Activated B cell treated with CpG ODN at 0.5 μM for 24 hours (primary cell): Measurements from ENCODE around the gene CADPS. TPM values are rescaled to one million over a fixed set of nuclear protein-coding genes. Genes with fewer than 3 reads are reported as not detected.

Source experiments
- ATAC-seq: fragments of 200-7000 bp; cut with Tn5 transposase; one replicate; pipeline ENCODE4 v1.10.0; 2021; ENCODE audit warnings: low read depth, mild to moderate bottlenecking, moderate library complexity
- CTCF ChIA-PET: fragments of 350-600 bp; sonication (Branson Sonifier 250); formaldehyde crosslinking; loops from one replicate; lab custom pipeline; 2021; ENCODE audit warnings: antibody characterized with exemption; lab: Charles Lee
- POLR2A ChIA-PET: fragments of 350-600 bp; sonication (Branson Sonifier 250); formaldehyde crosslinking; loops from one replicate; lab custom pipeline; 2021; ENCODE audit warnings: antibody characterized with exemption; lab: Charles Lee
- DNase-seq: peaks from one replicate; pipeline ENCODE4 v3.0.0; 2022
- H3K27ac Mint-ChIP-seq: one replicate; pipeline ENCODE4 v1.8.0; 2020; ENCODE audit warnings: mixed read lengths
- H3K27me3 Mint-ChIP-seq: one replicate; pipeline ENCODE4 v1.8.0; 2021; ENCODE audit warnings: mixed read lengths
- H3K36me3 Mint-ChIP-seq: one replicate; pipeline ENCODE4 v1.8.0; 2021; ENCODE audit warnings: low read depth, mixed read lengths
- H3K4me1 Mint-ChIP-seq: one replicate; pipeline ENCODE4 v1.8.0; 2021; ENCODE audit warnings: mixed read lengths
- H3K4me3 Mint-ChIP-seq: one replicate; pipeline ENCODE4 v1.8.0; 2020; ENCODE audit warnings: mild to moderate bottlenecking, mixed read lengths
- H3K9me3 Mint-ChIP-seq: one replicate; pipeline ENCODE4 v1.8.0; 2020; ENCODE audit warnings: mixed read lengths
- intact Hi-C: fragments of 100-400 bp; cut with micrococcal nuclease; formaldehyde crosslinking; loops from one replicate; pipeline ENCODE4 v1.15.1; 2024
- total RNA-seq: library from RNA; stranded (reverse); gene quantifications from 2 replicates; pipeline ENCODE4 v1.2.3, GENCODE V29; 2022
- TF ChIP-seq, protein P1 (sequence below): fragments of 200-600 bp; IDR thresholded peaks from one replicate; pipeline ENCODE4 v1.8.0; 2022; ENCODE audit warnings: antibody characterized with exemption, mild to moderate bottlenecking

CADPS gene
- total RNA-seq, 1 donor from 2014 or later = not detected

DNA sequence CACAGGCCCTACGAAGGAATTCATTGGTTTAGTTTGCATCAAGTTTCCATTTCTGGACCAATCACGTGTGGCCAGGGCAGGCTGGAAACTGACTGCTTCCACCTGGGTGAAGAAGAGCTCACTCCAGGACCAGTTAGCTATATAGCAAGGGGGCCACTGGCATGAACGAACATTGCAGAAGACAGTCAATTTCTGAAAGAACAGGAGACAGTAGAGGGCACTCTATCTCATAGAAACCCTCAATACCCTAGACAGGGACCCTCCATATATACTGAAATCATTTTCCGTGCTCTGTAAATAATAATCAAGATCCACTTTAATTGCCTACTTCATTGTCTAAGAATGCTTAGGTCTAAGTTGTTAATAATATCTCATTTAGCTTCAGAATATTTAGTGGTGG, 215.6 kb downstream of the CADPS start:
- Mint-ChIP-seq H3K27me3 (no peaks in the 10 kb centered on the region), H3K36me3 (no peaks in the 10 kb centered on the region), H3K4me1 (no peaks in the 10 kb centered on the region), H3K9me3 (no peaks in the 10 kb centered on the region), H3K27ac (no peak overlapping the region), H3K4me3 (no peak overlapping the region)
- ATAC-seq (no peak), DNase-seq (no peak)
- intact Hi-C loops = no loop called here
- ChIA-PET POLR2A (no interaction called here), CTCF (no interaction called here)
- TF ChIP-seq, protein P1, sequence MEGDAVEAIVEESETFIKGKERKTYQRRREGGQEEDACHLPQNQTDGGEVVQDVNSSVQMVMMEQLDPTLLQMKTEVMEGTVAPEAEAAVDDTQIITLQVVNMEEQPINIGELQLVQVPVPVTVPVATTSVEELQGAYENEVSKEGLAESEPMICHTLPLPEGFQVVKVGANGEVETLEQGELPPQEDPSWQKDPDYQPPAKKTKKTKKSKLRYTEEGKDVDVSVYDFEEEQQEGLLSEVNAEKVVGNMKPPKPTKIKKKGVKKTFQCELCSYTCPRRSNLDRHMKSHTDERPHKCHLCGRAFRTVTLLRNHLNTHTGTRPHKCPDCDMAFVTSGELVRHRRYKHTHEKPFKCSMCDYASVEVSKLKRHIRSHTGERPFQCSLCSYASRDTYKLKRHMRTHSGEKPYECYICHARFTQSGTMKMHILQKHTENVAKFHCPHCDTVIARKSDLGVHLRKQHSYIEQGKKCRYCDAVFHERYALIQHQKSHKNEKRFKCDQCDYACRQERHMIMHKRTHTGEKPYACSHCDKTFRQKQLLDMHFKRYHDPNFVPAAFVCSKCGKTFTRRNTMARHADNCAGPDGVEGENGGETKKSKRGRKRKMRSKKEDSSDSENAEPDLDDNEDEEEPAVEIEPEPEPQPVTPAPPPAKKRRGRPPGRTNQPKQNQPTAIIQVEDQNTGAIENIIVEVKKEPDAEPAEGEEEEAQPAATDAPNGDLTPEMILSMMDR = no peak

DNA sequence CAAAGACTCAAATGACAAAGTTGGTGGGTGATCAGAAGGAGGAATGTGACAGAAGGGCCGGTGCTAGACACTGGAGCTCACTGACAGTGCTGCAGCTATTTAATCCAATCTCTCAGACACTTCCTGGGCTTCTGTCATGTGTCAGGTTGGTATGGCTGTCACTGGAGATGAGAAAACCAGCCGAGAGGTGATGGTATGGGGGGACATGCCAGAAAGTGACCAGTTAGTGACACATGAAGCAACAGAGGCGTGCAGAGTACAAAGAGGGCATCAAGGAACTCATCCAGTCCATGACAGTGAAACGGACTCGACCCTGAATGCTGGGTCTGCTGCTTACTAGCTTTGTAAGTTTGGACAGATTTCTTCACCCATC, 219.5 kb downstream of the CADPS start:
- intact Hi-C loops = no loop called here
- Mint-ChIP-seq H3K4me3 (no peak overlapping the region), H3K9me3 (no peaks in the 10 kb centered on the region), H3K36me3 (no peaks in the 10 kb centered on the region), H3K27ac (no peak overlapping the region), H3K4me1 (no peaks in the 10 kb centered on the region), H3K27me3 (no peaks in the 10 kb centered on the region)
- TF ChIP-seq, protein P1 = no peak
- no peak for DNase-seq
- ChIA-PET CTCF (no interaction called here), POLR2A (no interaction called here)
- no peak for ATAC-seq

DNA sequence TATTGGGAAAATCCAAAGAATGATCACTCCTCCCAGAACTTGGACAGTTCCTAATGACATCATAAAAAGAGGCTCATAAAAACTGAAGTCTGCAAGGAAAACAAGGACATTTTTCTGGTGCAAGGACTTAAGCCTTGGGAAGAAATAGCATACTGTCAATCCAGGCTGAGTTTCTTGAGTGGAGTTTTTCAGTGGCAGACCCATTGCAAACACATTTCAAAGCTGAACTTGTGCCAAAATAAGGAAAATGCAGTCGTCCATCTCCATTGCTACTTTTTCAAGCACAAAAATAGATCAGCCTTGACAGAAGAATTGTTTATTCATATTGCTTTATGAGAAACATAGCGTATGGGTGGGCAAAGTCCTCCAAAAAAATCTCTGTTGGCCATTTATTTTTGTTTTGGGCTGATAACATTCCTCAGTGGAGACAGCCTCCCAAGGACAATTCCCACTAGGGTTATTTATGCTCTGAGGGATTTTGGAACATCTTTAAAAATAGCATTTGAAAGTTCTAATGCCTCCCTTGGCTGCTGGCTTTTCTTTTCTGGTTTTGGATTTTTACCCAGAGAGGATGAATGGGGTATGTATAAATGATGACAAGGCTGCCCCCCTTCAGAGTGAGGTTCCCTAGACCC, 220.0 kb downstream of the CADPS start:
- ChIA-PET POLR2A (no interaction called here), CTCF (interaction anchor here (1.1 kb wide), 1 partner anchor 9 kb away, joined by 3 read pairs; no protein-coding TSS in a partner anchor)
- Mint-ChIP-seq H3K27ac (no peak overlapping the region), H3K27me3 (no peaks in the 10 kb centered on the region), H3K9me3 (no peaks in the 10 kb centered on the region), H3K4me1 (no peaks in the 10 kb centered on the region), H3K4me3 (no peak overlapping the region), H3K36me3 (no peaks in the 10 kb centered on the region)
- ATAC-seq (no peak), DNase-seq (no peak)
- intact Hi-C loops = no loop called here
- TF ChIP-seq, protein P1 = no peak

DNA sequence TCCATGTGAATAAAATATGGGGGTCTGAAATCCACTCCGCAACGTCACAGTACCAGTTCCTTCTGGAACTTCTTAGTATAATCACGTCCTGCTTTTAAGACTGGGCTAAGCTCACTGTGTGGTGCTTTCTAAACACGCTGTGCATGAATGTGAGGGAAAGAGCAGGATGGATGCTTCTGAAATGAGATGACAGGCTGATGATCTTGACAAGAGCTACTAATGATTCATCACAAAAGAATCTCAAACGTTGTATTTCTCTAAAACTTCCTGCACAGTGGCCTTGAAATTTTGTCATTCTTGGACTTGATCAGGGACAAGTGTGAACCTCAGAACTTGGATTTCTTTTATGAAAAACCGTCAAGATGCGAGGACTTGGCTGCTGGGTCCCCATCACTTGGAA, 221.4 kb downstream of the CADPS start:
- no peak overlapping the region for H3K27ac Mint-ChIP-seq
- ATAC-seq (no peak), DNase-seq (no peak)
- no peaks in the 10 kb centered on the region for H3K9me3 Mint-ChIP-seq
- H3K27me3 Mint-ChIP-seq = no peaks in the 10 kb centered on the region
- no peaks in the 10 kb centered on the region for H3K4me1 Mint-ChIP-seq
- TF ChIP-seq, protein P1 = no peak
- ChIA-PET POLR2A (no interaction called here), CTCF (no interaction called here)
- H3K4me3 Mint-ChIP-seq = no peak overlapping the region
- no peaks in the 10 kb centered on the region for H3K36me3 Mint-ChIP-seq
- intact Hi-C loops = no loop called here

DNA sequence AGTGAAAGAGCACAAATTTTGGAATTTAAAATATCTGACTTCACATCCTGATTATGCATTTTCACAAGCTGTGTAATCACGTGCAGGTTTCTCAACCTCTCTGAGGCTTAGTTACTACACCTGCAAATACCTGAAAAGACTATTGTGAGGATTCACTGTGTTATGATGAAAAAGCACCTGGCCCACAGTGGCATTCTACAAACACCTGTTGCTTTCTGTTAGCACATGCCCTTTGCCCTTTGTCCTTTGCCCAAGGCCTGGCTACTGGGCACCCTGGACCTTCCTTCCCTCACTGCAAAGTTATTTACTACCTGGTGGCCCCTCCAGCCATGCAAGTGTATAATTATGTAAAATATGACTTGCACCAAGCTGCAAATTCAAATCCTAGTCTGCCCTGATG, 227.5 kb downstream of the CADPS start:
- intact Hi-C loops = no loop called here
- H3K27ac Mint-ChIP-seq = no peak overlapping the region

More for the DNA sequence above, 227.5 kb downstream of the CADPS start:
- TF ChIP-seq, protein P1 = no peak
- H3K4me1 Mint-ChIP-seq = no peaks in the 10 kb centered on the region
- H3K27me3 Mint-ChIP-seq = no peaks in the 10 kb centered on the region
- no peak for ATAC-seq
- DNase-seq = no peak
- ChIA-PET CTCF (no interaction called here), POLR2A (no interaction called here)
- H3K9me3 Mint-ChIP-seq = no peaks in the 10 kb centered on the region
- H3K4me3 Mint-ChIP-seq = no peak overlapping the region
- no peaks in the 10 kb centered on the region for H3K36me3 Mint-ChIP-seq
